RWPE2 (cell line): ENCODE results near the gene PLCB4.

Source experiments
- ATAC-seq: fragments of 200-7000 bp; cut with Tn5 transposase; 3 replicates; pipeline ENCODE4 v1.9.1; 2021; ENCODE audit warnings: low read depth
- DNase-seq: peaks from one replicate; pipeline ENCODE4 v3.0.0-alpha.2; 2020; ENCODE audit warnings: low spot score
- H3K27ac ChIP-seq: fragments of 450-650 bp; 2 replicates; pipeline ENCODE4 v1.5.1; 2017; ENCODE audit warnings: mild to moderate bottlenecking; ENCODE audit not compliant: poor library complexity, severe bottlenecking
- H3K27me3 ChIP-seq: fragments of 250-450 bp; sonication (Bioruptor Pico); 2 replicates; pipeline ENCODE4 v1.5.1; 2021; ENCODE audit warnings: mild to moderate bottlenecking, moderate library complexity; ENCODE audit not compliant: insufficient read depth, poor library complexity, severe bottlenecking
- H3K36me3 ChIP-seq: fragments of 250-450 bp; sonication (Bioruptor Pico); 2 replicates; pipeline ENCODE4 v1.5.1; 2020; ENCODE audit warnings: low read depth, mild to moderate bottlenecking, moderate library complexity
- H3K4me1 ChIP-seq: fragments of 250-450 bp; sonication (Bioruptor Pico); 2 replicates; pipeline ENCODE4 v1.5.1; 2021; ENCODE audit warnings: mild to moderate bottlenecking, moderate library complexity; ENCODE audit not compliant: insufficient read depth, poor library complexity, severe bottlenecking
- H3K4me3 ChIP-seq: fragments of 250-450 bp; sonication (Bioruptor Pico); 2 replicates; pipeline ENCODE4 v1.5.1; 2021; ENCODE audit warnings: mild to moderate bottlenecking, moderate library complexity; ENCODE audit not compliant: severe bottlenecking
- H3K9me3 ChIP-seq: fragments of 250-450 bp; sonication (Bioruptor Pico); 2 replicates; pipeline ENCODE4 v1.5.1; 2021; ENCODE audit warnings: mild to moderate bottlenecking, moderate library complexity; ENCODE audit not compliant: severe bottlenecking
- CTCF ChIP-seq: fragments of 450-650 bp; IDR thresholded peaks from one replicate; pipeline ENCODE4 v1.5.1; 2017; ENCODE audit warnings: mild to moderate bottlenecking, moderate library complexity; ENCODE audit not compliant: poor library complexity, severe bottlenecking

Gene PLCB4

GRCh38 chr20:9301129-9302090, 232.5 kb downstream of the PLCB4 start:
- peaks cover 5% of the 10 kb centered on the region; the same call in 1 of the 2 replicates for H3K36me3 ChIP-seq
- H3K27ac ChIP-seq: peak overlapping the region; percentile 93
- peaks cover 57% of the 10 kb centered on the region for H3K4me1 ChIP-seq
- no peak for TF ChIP-seq CTCF
- no peak overlapping the region for H3K4me3 ChIP-seq
- H3K27me3 ChIP-seq: no peaks in the 10 kb centered on the region
- DNase-seq: no peak
- ATAC-seq: peak; percentile 76
- H3K9me3 ChIP-seq: no peaks in the 10 kb centered on the region

- no peaks in the 10 kb centered on the region for H3K9me3 ChIP-seq
- DNase-seq (no peak), ATAC-seq (no peak)
- H3K27me3 ChIP-seq: no peaks in the 10 kb centered on the region
- H3K27ac ChIP-seq: peak overlapping the region; percentile 93
- H3K4me3 ChIP-seq: no peak overlapping the region
- H3K36me3 ChIP-seq: peaks cover 5% of the 10 kb centered on the region; the same call in 1 of the 2 replicates
- H3K4me1 ChIP-seq: peaks cover 61% of the 10 kb centered on the region
- no peak for TF ChIP-seq CTCF
Observed at GRCh38 chr20:9302091-9302462, 233.2 kb downstream of the PLCB4 start.

- no peak for TF ChIP-seq CTCF
- peaks cover 28% of the 10 kb centered on the region for H3K4me1 ChIP-seq
- no peaks in the 10 kb centered on the region for H3K27me3 ChIP-seq
- DNase-seq (no peak), ATAC-seq (peak; percentile 88)
- H3K36me3 ChIP-seq: peaks cover 18% of the 10 kb centered on the region
- H3K27ac ChIP-seq: peak overlapping the region; percentile 54
- H3K9me3 ChIP-seq: no peaks in the 10 kb centered on the region
- no peak overlapping the region for H3K4me3 ChIP-seq
Observed at GRCh38 chr20:9306521-9306920, 237.6 kb downstream of the PLCB4 start.

GRCh38 chr20:9308056-9308455, 239.2 kb downstream of the PLCB4 start:
- no peaks in the 10 kb centered on the region for H3K9me3 ChIP-seq
- no peak overlapping the region for H3K4me3 ChIP-seq
- peak overlapping the region; percentile 6 for H3K27ac ChIP-seq
- DNase-seq: no peak
- H3K4me1 ChIP-seq: peaks cover 16% of the 10 kb centered on the region
- H3K36me3 ChIP-seq: peaks cover 20% of the 10 kb centered on the region
- no peaks in the 10 kb centered on the region for H3K27me3 ChIP-seq
- no peak for TF ChIP-seq CTCF
- no peak for ATAC-seq

- Histone ChIP-seq H3K36me3 (peaks cover 20% of the 10 kb centered on the region), H3K4me3 (no peak overlapping the region), H3K27ac (peak overlapping the region; percentile 8), H3K27me3 (no peaks in the 10 kb centered on the region), H3K4me1 (peaks cover 7% of the 10 kb centered on the region), H3K9me3 (no peaks in the 10 kb centered on the region)
- ATAC-seq (no peak), DNase-seq (no peak)
- TF ChIP-seq CTCF: no peak
Observed at GRCh38 chr20:9311132-9311531, 242.2 kb downstream of the PLCB4 start.
